ENCODE results near the gene ATP6V0A4.

GRCh38 chr7:138700857-138701536 is 97.0 kb downstream of the ATP6V0A4 start, which contains the start of gene SVOPL:
- TF ChIP-seq CTCF (IDR thresholded peaks at IDR 0.05; ENCODE audit: insufficient read depth, low read length, poor library complexity, severe bottlenecking) = no peak
- no peak for TF ChIP-seq EZH2phosphoT487 (conservative IDR thresholded peaks at IDR 0.05; ENCODE audit: low read length)
